Measurements from ENCODE around the gene SPG11. TPM values are rescaled to one million over a fixed set of nuclear protein-coding genes. Genes with fewer than 3 reads are reported as not detected.
A peak's percentile ranks its signal among the peaks of the same experiment; 100 is the strongest.

Gene SPG11
- total and polyA plus RNA-seq, 2 experiments from 2014 or later = 23.3 to 42.2 TPM

GRCh38 chr15:44603126-44603525 is 60.3 kb downstream of the SPG11 start (continued):
- TF ChIP-seq REST (IDR thresholded peaks at IDR 0.05; ENCODE audit: unreplicated experiment) (no peak), EZH2phosphoT487 (IDR thresholded peaks at IDR 0.05; ENCODE audit: unreplicated experiment) (no peak), ZNF114 (CRISPR knock-in tag; IDR thresholded peaks at IDR 0.05) (no peak), ETS1 (IDR thresholded peaks at IDR 0.05) (no peak), CTCF (conservative IDR thresholded peaks at IDR 0.05; ENCODE audit: low read depth in 2 of 2) (no peak), ZNF331 (CRISPR knock-in tag; IDR thresholded peaks at IDR 0.05; ENCODE audit: low read depth) (no peak), CREB1 (CRISPR knock-in tag; IDR thresholded peaks at IDR 0.05; ENCODE audit: low read depth) (no peak)

- H3K4me1 ChIP-seq (ENCODE audit: insufficient read depth) = no peaks in the 10 kb centered on the region
- TF ChIP-seq ZNF331 (CRISPR knock-in tag; IDR thresholded peaks at IDR 0.05; ENCODE audit: low read depth) (no peak), NANOG (IDR thresholded peaks at IDR 0.05; ENCODE audit: borderline replicate concordance) (no peak), EZH2 (IDR thresholded peaks at IDR 0.05; ENCODE audit: low read depth, unreplicated experiment) (no peak), REST (IDR thresholded peaks at IDR 0.05; ENCODE audit: unreplicated experiment) (no peak), CTCF (conservative IDR thresholded peaks at IDR 0.05; ENCODE audit: low read depth in 2 of 2) (no peak), POLR2AphosphoS5 (IDR thresholded peaks at IDR 0.05; ENCODE audit: low read depth) (no peak), EZH2phosphoT487 (IDR thresholded peaks at IDR 0.05; ENCODE audit: unreplicated experiment) (no peak), CREB1 (CRISPR knock-in tag; IDR thresholded peaks at IDR 0.05; ENCODE audit: low read depth) (no peak), ETS1 (IDR thresholded peaks at IDR 0.05) (no peak), STAT1 (IDR thresholded peaks at IDR 0.05; ENCODE audit: unreplicated experiment) (no peak), ZNF114 (CRISPR knock-in tag; IDR thresholded peaks at IDR 0.05) (no peak)
Measured at GRCh38 chr15:44598892-44599291, 64.6 kb downstream of the SPG11 start.

More at GRCh38 chr15:44598892-44599291, 64.6 kb downstream of the SPG11 start:
- DNase-seq (ENCODE audit: low spot score) (no peak), ATAC-seq (no peak)
- peak overlapping the region; percentile 39 for H3K27ac ChIP-seq (ENCODE audit: low read depth)
- Mint-ChIP-seq H3K4me3 (no peak overlapping the region), H3K36me3 (ENCODE audit: low read depth) (peaks cover 31% of the 10 kb centered on the region), H3K9me3 (no peaks in the 10 kb centered on the region), H3K27me3 (ENCODE audit: insufficient read depth, low read depth, poor library complexity) (no peaks in the 10 kb centered on the region), H3K4me1 (no peaks in the 10 kb centered on the region), H3K27ac (peak overlapping the region; percentile 86)
- no peak overlapping the region for H3K4me2 ChIP-seq
- H3K9me2 ChIP-seq (ENCODE audit: insufficient read depth) = no peaks in the 10 kb centered on the region
- H4K20me1 ChIP-seq (replicated peaks; ENCODE audit: insufficient read depth) = 0 out of 2 replicates have a peak, but pooled peaks cover 3% of the 10 kb centered on the region
- no peaks in the 10 kb centered on the region for H3K27me3 ChIP-seq (ENCODE audit: insufficient read depth)
- peaks cover 18% of the 10 kb centered on the region for H3K36me3 ChIP-seq (ENCODE audit: insufficient read depth)
- no peaks in the 10 kb centered on the region for H3K79me2 ChIP-seq (replicated peaks; ENCODE audit: insufficient read depth)
- H3F3A ChIP-seq (replicated peaks; ENCODE audit: low read depth) = no peaks in the 10 kb centered on the region
- no peak overlapping the region for H2AFZ ChIP-seq
- no peak overlapping the region for H3K4me3 ChIP-seq

Data from GM23338 (cell line).